GM19351 (cell line): ENCODE measurements around the gene ARHGAP31.

Experiments used
- ATAC-seq: cut with Tn5 transposase; IDR thresholded peaks from one replicate; pipeline ENCODE4 v1.9.1; 2021; ENCODE audit warnings: mild to moderate bottlenecking, moderate library complexity; ENCODE audit not compliant: unreplicated experiment

ARHGAP31 gene

DNA sequence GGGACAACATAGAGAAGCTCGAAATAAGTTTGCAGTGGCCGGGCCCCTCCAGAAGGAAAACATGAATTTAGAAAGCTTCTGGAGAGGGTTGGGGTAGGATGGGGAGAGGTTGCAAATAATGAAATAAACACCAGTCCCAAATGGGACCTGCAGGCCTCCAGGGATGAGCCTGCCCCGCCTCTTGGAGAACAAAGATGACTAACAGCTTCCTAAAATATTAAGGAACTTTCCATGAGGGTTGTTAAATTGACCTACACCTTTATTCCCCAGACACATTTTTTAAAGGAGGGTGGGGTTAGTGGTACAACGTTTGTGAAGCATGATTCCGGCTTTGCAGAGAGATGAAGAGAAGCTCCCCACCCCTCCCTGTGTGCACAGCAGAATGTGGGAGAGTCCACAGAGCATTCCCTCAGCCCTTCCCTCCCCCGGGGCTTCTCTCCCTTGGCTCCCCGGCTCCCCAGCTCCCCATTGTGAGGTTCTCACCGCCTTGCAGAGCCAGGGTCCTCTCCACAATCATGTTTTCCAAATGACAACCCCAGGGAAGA lies 84.1 kb downstream of the ARHGAP31 start:
- ATAC-seq = no peak

DNA sequence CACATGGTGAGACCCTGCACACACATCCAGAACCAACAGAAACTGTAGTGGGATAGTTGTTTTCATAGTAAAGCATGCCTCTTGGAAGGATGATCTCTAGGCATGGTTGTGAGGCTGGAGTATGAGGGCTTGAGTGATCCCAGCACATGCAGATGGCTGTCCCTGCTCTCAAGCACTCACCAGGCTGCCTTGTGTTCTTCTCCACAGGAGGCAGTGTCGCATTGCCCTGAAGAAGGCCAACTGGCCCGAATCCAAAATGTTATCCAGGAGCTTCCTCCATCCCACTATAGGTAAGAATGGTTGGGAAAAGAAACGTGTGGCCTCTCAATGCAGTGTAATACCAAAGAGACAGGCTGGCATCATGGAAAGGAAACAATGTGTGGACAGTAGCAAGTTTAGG lies 86.5 kb downstream of the ARHGAP31 start:
- ATAC-seq = no peak

DNA sequence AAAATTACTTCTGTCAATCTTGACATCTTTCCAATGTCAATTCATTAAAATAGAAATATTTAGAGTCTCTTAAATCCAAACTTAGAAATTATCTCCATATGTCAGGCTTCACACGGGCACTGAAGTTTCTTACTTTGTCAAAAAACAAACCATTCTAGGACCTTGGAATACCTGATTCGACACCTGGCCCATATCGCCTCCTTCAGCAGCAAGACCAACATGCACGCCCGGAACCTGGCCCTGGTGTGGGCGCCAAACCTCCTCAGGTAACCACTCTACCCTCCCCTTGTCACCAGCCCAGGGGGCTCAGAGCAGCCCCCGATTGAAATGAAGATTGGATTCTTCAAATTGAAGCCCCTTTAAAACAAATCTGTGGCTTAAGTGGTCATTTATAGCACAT lies 88.0 kb downstream of the ARHGAP31 start:
- ATAC-seq = no peak

DNA sequence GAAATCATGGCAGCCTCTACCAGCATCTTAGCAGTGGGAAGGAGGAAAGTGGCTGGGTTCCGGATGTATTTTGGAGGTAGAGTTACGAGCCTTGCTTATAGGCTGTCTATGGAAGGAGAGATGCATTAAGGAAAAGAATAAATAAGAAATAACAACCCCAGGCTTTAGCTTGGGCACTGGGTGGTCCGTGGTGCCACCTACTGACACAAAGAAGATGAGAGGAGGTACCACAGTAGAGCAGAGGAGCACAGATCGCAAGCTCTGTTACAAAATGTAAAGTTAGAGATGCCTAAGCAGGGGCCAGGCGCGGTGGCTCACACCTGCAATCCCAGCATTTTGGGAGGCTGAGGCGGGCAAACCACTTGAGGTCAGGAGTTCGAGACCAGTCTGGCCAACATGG lies 94.4 kb downstream of the ARHGAP31 start:
- no peak for ATAC-seq

DNA sequence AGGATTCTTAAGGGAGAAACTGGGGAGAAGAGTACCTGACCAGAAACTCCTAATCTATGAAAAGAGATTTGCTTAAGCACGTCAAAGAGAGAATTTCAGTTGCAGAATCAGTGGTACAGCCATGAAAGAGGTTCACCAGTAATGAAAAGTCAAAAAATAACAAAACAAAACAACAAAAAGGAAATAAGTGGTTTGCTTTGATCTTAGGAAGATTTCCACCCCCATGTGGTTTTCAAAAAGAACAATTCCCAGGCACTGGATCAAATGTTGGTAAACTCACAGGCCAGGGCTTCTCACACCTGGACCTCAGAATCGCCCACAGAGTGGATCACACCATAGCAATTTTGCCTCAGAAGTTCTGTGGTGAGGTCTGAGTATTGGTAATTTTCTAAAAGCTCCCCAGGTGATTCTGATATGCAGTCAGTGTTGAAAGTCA lies 101.8 kb downstream of the ARHGAP31 start:
- peak; percentile 78 for ATAC-seq

DNA sequence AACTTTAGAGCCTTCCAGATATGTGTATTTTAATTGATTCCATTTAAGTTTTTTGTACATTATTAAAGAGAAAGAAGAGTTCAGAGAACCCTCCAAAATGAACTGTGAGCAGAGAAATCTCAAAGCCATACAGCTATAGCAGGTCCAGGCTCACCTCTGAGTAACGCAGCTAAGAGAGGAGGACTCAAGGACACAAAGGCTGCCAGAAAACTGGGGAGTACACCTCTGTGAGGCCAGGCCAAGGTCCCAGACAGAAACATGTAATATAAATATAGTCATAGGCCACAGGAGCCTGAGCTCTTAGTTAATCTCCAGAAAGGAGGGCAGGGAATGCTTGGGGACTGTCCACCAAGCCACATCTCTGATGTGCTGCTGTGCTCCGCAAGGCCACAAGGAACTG lies 102.7 kb downstream of the ARHGAP31 start:
- ATAC-seq = no peak

DNA sequence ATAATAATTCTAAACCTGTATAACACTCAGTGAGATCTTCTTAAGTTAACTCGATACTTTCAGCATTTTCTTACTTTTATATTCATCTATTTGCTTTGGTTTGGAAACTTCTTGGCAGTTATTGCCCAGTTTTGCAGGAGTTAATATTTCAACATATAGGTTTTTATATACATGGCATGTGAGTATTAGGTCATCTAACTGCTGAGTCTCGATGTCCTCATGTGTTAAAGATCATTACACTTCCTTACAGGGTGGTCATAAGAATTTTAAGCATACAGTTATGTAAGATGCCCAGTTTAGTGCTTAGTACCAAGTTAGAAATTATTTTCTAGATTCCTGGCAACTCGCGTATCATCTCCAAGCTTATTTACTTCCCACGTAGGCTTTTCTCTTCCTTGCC lies 106.3 kb downstream of the ARHGAP31 start:
- ATAC-seq = no peak

DNA sequence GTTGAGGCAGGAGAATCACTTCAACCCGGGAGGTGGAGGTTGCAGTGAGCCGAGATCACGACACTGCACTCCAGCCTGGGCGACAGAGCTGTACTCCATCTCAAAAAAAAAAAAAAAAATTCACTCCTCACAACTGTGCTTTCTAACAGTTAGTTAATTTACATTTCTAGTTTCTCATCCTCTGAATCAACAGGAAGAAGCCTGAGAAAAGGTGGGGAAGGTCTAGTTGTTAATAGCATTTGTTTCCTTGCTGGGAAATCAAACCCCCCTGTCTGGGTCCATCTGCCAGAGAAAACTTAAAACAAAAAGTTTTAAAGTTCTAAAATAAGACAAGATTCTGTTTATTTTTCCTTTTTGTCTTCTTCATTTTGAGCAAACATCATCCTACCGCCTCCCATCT lies 106.9 kb downstream of the ARHGAP31 start:
- ATAC-seq = peak; percentile 56

DNA sequence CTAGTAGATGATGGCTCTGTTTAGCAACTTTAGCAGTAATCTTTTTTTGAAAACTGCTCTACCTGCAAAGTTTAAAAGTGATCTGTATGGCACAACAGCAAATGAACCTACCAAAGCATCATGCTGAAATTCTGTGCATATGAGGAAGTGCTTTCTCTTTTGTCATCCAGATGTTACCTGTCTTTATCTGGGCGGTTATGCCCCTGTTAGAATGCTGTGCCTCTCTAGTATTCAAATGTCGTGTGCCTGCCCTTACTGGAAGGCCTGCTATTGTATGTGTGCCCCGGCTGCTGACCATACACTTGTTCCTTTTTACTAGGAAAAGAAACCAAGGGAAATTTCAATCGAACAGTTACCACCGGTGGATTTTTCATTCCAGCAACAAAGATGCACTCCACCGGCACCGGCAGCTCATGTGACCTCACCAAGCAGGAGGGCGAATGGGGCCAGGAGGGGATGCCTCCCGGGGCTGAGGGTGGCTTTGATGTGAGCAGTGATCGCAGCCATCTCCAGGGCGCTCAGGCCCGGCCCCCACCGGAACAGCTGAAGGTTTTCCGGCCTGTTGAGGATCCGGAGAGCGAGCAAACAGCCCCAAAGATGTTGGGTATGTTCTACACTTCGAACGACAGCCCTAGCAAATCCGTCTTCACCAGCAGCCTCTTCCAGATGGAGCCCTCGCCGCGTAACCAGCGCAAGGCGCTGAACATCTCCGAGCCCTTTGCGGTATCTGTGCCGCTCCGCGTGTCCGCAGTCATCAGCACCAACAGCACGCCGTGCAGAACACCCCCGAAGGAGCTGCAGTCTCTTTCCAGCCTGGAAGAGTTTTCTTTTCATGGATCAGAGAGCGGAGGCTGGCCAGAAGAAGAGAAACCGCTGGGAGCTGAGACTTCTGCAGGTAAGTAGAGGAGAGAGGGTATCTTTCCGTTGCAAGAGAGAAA lies 107.6 kb downstream of the ARHGAP31 start:
- peak; percentile 78 for ATAC-seq

DNA sequence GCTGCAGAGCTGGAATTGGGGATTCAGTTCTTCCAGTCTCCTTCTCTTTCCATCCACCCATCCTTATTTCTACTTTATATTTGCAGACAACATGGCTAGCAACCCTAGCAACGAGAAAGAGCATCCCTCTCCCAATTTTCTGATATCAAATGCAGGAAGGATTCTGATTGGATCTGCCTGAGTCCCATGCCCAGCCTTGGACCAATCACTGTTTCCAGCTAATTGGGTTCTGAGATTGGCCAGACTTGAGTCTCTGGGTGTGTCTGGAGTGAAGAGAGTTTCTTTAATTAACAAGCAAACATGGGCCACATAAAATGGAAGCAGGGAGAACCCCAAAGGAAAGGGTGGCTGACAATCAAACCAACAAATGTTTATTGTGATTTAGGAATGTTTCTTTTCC lies 108.6 kb downstream of the ARHGAP31 start:
- ATAC-seq = no peak

DNA sequence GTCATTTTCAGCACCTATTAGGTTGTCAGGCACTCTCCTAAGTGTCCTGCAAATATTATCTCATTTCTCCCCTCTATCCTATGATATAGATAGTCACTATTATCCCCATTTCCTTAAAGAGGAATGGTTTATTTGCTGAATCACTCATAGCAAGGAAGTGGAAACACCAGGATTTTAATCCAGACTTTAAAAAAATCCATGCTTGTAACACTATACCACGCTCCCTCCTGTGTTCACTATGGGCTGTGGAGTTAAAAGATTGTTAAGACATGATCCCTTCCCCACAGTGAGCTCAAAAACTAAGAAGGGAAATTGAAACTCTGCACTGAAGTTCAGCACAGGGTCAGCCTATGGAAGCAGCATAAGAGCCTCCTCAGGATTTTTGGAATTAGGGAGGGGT lies 109.0 kb downstream of the ARHGAP31 start:
- ATAC-seq = no peak

DNA sequence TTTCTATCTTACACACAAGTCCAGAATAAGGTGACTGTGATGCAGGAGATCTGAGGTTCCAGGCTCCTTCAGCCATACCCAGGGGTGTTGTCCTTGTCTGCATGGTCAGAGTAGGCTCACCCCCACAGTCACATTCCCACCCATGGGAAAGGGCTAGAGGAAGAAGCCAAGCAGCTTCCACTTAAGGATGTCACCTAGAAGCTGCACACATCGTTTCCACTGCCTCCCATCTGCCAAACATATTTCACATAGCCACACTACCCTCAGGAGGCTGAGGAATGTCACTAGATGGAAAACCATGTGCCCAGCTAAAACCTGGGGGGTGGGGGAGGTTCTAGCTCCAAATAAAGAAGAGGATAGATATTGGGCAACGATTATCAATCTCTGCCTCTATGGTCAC lies 111.1 kb downstream of the ARHGAP31 start:
- ATAC-seq = no peak

DNA sequence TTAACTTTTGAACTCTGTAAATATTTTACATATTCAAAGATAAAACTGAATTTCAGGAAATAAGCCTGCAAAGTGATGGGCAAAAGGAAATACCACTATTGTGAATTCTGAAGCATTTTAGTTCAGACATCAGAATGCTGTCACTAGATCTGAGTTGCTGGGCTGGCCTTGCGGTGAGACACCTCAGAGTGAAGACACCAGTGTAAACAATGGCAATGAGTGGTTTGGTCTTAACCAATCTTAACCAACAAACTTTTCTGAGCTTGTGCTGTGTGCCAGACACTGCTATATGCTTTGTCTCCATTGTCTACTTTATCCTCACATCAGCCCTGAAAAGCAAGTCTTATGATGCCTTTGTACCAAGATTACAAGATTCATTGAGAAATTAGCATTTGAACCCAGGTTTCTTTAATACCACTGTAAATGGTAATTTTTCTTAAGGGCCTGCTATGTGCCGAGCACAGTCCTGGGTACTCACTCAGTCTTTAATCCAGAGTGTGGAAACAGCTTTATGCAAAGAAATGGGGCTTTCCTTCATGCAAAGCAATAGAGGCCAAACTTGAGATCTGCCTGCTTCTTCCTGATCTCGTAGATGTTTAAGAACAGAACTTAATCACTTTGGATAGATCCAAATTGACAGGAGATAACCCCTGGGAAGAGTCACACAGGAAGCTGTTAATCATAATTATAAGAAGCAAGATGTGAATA lies 114.2 kb downstream of the ARHGAP31 start:
- ATAC-seq = peak; percentile 77

DNA sequence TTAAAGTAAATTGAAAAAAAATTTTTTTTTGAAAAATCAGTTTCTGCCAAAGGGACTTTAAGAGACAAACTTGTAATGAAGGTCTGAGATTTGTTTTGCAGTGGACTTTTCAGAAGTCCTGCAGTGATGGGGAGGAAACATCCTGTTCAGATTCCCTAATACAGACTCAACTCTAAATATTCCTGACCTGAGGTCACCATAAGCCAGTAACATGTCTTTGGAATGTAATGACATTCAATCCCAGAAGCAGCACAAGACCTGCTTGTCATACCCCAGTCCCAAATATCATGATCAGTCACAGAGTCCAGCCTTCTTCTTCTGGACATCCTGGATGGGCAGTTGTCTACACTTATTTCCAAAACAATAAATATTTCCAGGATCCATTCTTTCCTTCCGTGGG lies 115.7 kb downstream of the ARHGAP31 start:
- no peak for ATAC-seq

DNA sequence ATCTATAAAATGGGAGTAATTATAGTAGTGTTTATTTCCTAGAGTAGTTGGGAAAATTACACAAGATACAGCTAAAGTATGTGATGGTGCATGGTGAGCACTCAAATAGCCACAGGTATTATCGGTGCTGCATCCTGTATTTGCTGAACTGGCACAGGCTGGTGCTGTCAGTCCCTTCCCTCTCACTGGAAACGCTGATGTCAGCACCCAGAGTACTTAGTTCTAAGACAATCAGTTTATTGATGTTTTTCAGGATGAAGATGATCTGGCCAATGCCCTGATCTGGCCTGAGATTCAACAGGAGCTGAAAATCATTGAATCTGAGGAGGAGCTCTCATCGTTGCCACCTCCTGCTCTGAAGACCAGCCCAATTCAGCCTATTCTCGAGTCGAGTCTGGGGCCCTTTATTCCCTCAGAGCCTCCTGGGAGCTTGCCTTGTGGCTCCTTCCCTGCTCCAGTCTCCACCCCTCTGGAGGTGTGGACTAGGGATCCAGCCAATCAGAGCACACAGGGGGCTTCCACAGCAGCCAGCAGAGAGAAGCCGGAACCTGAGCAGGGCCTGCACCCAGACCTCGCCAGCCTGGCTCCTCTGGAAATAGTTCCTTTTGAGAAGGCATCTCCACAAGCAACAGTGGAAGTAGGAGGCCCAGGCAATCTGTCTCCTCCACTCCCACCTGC lies 119.6 kb downstream of the ARHGAP31 start:
- no peak for ATAC-seq

DNA sequence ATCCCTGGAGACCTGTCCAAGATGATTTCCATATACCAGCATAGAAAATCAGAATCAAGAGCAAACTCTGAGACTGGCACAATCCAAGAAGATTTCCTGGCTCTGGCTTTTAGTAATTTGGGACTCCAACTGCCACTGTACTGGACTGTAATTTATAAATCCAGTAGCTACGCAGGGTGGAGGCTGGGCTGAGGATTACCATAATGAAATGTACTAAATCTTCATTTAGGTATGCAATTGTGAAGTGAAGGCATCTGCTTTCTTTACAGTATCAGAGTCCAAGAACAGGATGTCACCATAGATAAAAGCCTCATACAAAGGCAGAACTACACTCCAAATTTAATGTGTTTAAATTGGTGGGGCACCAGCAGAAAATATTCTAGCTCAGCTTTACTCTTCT lies 122.7 kb downstream of the ARHGAP31 start:
- ATAC-seq = no peak

DNA sequence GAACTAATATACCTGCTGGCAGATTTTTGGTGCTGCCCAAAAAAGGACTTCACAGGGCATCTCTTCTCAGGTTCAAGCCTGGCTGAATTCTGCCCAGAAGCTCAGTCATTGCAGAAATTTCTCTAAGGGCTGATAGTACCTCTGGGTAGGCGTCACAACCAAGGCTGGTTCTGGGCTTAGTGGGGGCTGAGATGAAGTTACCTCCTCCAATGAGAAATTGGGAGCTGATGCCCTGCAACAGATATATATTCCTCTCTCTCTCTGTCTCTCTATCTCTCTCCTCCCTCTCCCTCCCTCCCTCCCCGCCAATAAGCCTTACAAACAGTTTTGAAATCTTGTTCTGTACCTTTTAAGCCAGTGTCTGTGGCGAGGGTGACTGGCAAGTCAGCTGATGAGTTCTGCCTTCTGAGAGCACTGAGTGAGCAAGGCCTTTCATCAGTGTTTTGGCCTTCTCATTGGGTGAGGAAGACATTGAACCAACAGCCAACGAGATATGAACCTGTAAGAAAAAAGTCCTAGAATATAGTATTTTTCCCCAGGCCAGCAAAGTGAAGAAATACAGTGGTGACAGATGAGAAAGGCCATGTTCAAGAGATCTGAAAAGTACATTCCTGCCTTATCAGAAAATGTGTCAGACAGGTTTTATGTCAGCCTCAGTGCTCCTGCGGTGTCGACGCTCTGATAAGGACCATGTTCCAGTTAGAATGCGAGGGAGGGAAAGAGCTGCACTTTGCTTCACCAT lies 123.8 kb downstream of the ARHGAP31 start:
- no peak for ATAC-seq

DNA sequence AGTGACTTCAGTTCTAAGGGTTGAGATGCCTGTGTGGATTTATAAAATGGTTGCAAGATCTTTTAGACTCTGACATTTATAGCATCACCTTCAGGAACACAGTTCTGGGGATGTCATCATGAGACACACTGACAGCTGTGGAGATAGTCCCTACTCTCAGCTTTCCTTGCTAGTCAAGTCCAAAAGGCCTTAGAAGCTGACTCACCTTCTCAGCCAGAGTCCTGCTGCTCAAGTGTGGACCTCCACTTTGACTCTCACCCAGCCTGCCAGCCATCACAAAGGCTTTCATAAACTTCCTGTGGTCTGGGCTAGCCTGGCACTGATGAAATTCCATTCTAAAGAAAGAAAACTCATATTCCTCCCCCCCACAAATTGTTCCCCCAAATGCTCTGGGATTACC lies 124.5 kb downstream of the ARHGAP31 start:
- no peak for ATAC-seq

DNA sequence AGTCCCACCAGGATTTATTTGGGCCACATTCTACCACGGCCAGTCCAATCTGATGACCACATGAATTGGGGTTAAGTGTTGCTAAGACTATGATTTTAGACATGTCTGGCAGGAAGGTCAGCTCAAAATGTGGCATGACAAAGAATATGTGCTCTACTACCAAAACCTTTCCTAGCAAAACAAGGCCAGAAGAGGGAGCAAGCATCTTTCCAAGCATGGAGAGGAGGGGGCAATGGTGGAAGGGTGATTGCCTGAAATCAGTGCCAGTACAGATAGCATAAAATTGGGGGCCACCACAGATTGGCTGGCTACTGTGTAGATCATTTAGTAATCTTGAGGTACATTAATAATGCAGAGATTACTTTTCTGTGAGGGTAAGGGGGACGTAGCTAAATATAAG lies 126.0 kb downstream of the ARHGAP31 start:
- no peak for ATAC-seq

DNA sequence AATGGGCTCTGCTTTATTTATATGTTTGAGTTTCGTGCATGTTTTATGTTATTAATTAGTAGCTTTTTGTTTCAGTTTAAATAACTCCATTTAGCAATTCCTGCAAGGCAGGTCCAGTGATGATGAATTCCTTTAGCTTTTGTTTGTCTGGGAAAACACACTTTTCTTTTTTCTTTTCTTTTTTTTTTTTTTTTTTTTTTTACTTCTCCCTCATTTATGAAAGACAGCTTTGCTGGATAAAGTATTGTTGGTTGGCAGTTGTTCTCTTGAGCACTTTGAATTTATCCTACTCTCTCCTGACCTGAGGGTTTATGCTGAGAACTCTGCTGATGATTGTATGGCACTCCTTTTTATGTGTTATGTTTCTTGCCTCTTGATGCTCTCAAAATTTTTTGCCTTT lies 133.5 kb downstream of the ARHGAP31 start:
- ATAC-seq = no peak

DNA sequence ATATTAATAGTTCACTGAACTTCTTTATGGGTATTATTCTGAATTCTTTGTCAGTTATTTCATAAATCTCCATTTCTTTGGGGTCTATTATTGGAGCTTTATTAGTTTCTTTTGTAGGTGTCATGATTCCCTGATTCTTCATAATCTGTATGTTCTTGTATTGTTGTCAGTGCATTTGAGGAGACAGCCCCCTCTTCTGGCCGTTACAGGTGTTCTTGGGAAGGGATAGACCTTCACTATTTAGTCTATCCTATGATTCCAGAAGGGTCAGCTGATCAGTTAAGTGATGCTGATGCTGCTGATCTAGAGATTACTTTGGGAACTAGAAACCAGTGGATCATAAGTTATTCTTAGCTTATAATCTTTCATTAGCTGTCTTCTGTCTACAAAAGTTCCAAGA lies 134.4 kb downstream of the ARHGAP31 start:
- no peak for ATAC-seq
